ENCODE measurements around the gene MOB3B.

The MOB3B gene

GRCh38 chr9:27413511-27414219 lies 115.9 kb downstream of the MOB3B start:
- no peak for DNase-seq

DNA sequence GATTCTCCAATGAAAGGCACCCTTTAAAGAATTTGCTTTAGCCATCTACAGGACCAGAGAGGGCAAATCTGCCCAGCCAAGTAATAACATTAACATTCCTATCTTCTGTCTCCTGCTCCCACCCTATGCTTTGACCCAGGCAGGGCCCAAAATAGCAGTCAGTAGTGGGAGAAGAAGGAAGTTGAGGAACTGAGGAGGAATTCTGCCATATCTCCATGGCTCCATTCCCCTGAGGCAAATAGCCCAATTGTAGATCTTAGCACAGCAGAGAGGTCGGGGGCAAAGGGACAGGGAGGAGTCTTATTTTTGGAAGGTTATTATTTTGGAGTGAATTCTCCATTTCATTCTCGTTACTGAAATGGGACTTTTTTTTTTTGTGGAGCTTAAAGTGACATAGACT lies 116.7 kb downstream of the MOB3B start:
- no peak for DNase-seq

- DNase-seq = no peak
These were observed 117.5 kb downstream of the MOB3B start for GRCh38 chr9:27412081-27412480.

DNA sequence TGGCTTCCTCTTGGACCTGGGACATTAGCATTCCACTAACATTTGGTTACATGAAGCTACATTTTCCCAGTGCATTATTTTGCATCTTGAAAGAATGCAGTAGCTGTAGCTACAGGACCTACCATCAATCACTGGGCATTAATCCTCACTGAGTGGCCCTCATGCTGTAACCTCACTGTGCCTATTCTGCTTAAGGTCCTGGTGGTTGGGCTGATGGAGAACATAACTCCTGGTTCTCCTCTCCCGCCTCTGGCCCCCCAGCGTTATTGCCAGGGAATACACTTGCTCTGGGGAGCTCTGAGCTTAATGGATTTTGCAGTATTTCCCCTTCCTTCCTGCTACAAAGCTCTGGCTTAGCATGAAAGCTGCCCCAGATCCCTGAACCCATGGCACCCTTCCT lies 121.1 kb downstream of the MOB3B start:
- DNase-seq = no peak

DNA sequence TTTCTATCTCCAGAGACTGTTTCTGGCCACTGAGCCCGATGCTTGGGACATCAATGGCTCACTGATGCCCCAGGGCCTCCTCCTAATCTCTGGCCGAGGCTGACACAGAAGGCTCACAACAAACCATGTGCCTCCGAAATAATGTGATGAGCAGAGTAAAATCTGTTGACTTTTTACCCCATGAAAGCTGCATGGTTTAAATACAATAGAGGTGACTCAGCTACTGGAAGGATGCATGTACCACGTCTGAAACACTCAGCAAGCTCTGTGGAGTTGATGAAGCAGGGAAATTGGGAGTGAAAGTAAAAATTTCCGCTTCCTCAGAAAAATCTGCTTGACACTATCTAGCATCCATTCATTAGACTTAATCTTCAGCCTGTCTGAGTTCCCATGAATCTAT lies 121.6 kb downstream of the MOB3B start:
- no peak for DNase-seq

GRCh38 chr9:27407491-27407890 lies 122.1 kb downstream of the MOB3B start:
- DNase-seq = no peak

DNA sequence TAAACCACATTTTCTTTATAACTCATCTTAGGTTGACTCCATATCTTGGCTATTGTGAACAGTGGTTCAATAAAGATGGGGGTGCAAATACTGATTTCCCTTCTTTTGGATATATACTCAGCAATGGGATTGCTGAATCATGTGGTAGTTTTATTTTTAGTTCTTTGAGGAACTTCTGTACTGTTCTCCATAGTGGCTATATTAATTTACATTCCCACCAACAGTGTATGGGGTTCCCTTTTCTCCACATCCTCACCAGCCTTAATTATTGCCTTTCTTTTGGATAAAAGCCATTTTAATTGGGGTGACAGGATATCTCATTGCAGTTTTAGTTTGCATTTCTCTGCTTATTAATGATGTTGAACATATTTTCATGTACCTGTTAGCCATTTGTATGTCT lies 125.0 kb downstream of the MOB3B start:
- DNase-seq = no peak

GRCh38 chr9:27402626-27403025 lies 127.0 kb downstream of the MOB3B start:
- no peak for DNase-seq

DNA sequence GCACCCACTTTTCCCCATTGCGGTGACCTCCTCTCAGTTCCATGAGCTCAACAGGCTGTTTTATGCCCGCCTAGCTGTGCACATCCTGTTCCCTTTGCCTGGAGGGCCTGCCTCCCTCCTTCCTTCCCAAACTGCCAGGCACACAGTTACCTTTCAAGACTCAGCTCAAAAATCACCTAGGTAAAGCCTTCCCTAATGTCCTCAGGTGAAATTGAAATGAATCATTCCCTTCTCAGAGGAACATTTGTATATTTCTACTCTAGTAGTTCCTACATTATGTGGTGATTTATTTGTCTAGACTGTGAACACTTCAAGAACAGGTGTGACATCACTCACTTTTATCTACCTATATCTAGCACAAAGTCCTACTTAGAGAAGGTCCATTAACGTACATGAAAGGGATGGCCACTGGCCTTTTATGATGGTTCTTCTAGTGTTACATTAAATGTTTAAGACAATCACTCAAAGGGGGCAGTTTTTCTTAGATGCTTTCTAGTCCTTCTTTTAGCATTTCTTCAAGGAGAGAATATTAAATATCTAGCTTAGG lies 129.2 kb downstream of the MOB3B start:
- no peak for DNase-seq

DNA sequence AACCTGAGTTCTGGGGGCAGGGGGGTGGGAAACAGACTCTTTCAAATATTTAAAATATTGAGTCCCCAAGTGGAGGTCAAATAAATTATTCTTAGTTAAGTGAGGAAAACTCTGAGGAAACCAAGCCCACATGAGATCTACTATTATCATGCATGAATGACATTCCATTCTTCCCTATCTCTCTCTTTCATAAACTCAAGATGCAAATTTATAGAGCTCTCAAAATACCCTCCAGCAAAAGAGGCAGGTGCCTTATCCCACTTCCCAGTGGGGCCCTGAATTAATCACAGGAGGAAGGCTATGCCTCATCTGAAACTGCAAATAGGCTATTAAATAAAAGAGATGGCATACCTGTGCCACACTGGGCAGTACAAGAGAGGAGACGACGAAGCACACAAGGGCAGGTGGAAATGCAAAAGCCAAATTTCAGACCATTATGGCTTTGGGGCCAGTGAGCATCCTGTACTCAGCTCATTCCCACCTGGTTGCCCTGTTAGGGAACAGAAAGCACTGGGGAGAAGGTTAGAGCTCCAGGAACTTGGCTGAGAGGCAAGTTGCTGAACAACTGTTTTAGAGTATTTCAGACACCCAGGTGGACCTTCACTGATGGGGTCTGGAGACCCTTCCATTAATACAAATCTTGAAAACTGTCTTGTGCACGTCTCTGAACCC lies 130.5 kb downstream of the MOB3B start:
- no peak for DNase-seq

GRCh38 chr9:27396495-27396894 lies 133.1 kb downstream of the MOB3B start:
- DNase-seq = no peak

DNA sequence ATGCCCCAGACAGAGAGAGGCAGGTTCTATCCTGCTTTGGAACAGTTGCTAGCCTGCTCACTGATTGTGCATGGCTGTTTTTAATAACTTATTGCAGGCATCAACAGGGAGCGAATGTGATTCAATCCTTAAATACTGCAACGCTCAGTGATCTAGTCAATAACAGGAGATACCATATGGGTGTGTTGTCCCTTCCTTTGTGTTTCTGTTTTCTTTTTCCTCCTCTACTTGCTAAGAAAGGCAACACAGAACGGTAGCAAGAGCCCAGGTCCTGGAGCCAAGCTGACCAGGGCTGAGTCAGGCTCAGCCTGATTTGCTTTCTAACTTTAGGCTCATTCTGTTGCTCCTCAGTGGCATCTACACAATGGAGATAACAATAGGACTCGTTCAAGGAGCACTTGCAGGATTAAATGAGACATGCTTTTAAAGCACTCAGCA lies 134.1 kb downstream of the MOB3B start:
- no peak for DNase-seq

- DNase-seq = no peak
These were observed 134.8 kb downstream of the MOB3B start for GRCh38 chr9:27394826-27395201.

GRCh38 chr9:27394154-27394825 lies 135.3 kb downstream of the MOB3B start:
- no peak for DNase-seq

DNA sequence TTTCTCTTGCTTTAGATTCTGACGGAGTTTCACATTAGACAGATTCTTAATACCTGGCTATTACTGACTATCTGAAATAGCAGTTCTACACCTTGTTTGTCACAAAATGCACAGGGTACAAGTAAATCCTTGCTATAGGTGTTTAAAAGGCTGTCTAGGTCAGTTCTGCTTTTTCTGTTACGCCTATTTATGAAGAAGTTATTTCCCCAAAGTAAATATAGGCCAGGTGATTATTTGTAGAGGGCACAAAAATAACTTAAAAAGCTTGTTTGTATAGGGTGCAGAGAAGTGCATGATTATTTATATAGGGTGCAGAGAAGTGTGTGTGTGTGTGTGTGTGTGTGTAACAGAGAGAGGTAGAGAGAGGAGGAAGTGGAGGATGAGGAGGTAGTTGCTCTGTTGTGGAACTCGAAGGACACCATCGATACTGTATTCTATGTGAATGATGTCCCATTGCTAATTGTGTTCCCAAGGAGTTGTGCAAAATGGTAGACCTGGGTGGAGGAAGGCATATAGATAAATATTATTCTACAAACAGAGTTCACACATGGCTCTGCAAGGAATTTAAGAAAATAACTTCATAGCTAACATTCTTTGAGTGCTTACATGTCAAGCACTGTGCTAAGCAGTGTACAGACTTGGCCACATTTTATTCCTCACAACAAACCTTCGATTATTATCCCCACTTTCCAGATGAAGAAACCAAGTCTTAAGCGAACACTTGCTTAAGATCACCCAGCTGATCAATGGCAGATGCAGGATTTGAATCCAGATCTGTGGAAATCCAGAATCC lies 136.4 kb downstream of the MOB3B start:
- no peak for DNase-seq

- DNase-seq = no peak
These were observed 137.2 kb downstream of the MOB3B start for GRCh38 chr9:27392451-27392850.

DNA sequence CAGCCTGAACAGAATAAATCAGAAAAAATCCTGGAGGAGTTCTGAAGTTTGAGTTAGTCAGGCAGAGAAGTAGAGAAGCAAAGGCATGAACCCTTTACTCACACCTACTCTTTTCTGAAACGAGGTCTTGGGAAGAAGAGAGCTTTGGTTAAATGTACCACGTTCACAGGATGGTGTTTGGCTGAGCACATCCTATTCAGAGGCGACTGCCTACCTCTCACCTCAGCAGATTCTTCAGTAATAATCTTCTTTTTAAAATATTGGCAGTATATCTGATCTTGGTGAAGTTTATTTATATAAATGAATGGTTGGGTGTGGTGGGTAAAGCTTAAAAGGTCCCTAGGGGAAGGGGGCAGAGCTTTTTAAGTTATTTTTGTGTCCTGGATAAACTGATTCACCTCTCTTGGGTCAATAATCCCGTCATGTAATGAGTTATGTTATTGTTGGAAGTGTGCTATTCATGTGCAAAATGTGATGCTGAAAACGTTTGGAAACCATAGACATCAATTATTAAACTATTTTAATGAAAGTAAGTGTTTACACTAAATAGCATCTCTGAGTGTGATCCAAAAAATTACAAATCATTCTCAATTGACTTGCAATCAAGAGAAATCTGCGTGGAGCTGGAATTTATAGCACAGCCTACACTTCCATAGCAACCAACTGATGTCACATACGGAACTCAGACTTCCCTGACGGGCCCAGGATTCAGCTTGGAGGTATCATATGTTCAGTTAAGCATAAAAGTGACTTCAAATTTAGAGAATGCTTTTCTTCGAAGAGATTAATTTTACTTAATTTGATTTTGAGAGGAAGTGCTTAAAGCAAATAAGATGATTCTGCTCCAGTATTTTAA lies 138.3 kb downstream of the MOB3B start:
- no peak for DNase-seq

- DNase-seq = no peak
These were observed 141.5 kb downstream of the MOB3B start for GRCh38 chr9:27388150-27388549.

- no peak for DNase-seq
These were observed 141.9 kb downstream of the MOB3B start for GRCh38 chr9:27387722-27388121.

DNA sequence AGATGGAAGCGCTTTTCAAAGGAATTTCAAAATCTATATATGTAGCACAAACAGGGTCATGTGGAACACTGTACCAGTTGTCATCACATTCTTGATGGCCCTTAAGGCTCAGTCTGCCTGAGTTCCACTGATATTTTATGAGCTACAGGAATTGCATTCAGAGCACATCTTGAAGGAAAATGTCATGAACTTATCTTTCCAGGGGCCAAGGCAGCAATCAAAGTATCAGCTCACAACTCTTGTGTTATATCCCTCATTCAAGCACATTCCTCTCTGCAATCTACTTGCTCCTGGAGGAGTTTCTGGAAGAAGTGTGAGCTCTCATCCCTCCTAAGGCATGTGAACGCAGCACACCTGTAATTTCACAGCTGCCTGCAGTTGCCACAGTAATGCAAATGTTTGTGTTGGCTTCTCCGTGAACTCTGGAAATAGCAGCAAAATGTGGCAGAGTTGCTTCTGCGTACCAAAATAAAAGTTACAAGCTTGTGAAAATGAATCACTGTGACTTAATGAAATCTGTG lies 143.0 kb downstream of the MOB3B start:
- no peak for DNase-seq

- DNase-seq = no peak
These were observed 143.8 kb downstream of the MOB3B start for GRCh38 chr9:27385606-27386322.

Measured in CD4-positive, alpha-beta T cell treated with Interleukin-21 for 1 hour (primary cell).